ENCODE data around the gene THUMPD3.

GRCh38 chr3:9388562-9389272 is 25.9 kb downstream of the THUMPD3 start:
- TF ChIP-seq, protein P1, sequence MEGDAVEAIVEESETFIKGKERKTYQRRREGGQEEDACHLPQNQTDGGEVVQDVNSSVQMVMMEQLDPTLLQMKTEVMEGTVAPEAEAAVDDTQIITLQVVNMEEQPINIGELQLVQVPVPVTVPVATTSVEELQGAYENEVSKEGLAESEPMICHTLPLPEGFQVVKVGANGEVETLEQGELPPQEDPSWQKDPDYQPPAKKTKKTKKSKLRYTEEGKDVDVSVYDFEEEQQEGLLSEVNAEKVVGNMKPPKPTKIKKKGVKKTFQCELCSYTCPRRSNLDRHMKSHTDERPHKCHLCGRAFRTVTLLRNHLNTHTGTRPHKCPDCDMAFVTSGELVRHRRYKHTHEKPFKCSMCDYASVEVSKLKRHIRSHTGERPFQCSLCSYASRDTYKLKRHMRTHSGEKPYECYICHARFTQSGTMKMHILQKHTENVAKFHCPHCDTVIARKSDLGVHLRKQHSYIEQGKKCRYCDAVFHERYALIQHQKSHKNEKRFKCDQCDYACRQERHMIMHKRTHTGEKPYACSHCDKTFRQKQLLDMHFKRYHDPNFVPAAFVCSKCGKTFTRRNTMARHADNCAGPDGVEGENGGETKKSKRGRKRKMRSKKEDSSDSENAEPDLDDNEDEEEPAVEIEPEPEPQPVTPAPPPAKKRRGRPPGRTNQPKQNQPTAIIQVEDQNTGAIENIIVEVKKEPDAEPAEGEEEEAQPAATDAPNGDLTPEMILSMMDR (IDR thresholded peaks at IDR 0.05; ENCODE audit: insufficient read depth, low read depth, low read length) = no peak
- TF ChIP-seq EZH2 (IDR thresholded peaks at IDR 0.05; ENCODE audit: insufficient read depth, low read length) = no peak

All from astrocyte (in vitro differentiated cells and primary cell).